T-helper 17 cell (primary cell): Measurements from ENCODE around the gene TYROBP. TPM values are rescaled to one million over a fixed set of nuclear protein-coding genes. Genes with fewer than 3 reads are reported as not detected.
"Not testable (repeated sequence)": the region's sequence is repeated elsewhere in the genome, so short reads cannot be mapped to it uniquely, and the experiment has no call there.

Experiments used
- ATAC-seq: fragments of 150-1000 bp; cut with Tn5 transposase; 2 replicates; pipeline ENCODE4 v1.10.0; 2021; ENCODE audit warnings: mild to moderate bottlenecking, moderate library complexity
- DNase-seq, 3 donors: peaks; one replicate each; pipeline versions ENCODE4 v3.0.0 to v3.0.0-alpha.2; 2020 to 2021
- H3K9me3 ChIP-seq: one replicate; pipeline ENCODE4 v1.7.0; 2013; ENCODE audit warnings: low read length, mild to moderate bottlenecking; ENCODE audit not compliant: control insufficient read depth, poor library complexity, severe bottlenecking
- H3K27ac Mint-ChIP-seq: one replicate; pipeline ENCODE4 v1.8.0; 2022; ENCODE audit warnings: mild to moderate bottlenecking, moderate library complexity, mixed read lengths
- H3K27me3 Mint-ChIP-seq: one replicate; pipeline ENCODE4 v1.8.0; 2022; ENCODE audit warnings: mixed read lengths
- H3K36me3 Mint-ChIP-seq: one replicate; pipeline ENCODE4 v1.8.0; 2022; ENCODE audit warnings: low read depth, mixed read lengths
- H3K4me1 Mint-ChIP-seq: one replicate; pipeline ENCODE4 v1.8.0; 2022; ENCODE audit warnings: mild to moderate bottlenecking, mixed read lengths
- H3K4me3 Mint-ChIP-seq: one replicate; pipeline ENCODE4 v1.8.0; 2022; ENCODE audit warnings: mild to moderate bottlenecking, moderate library complexity, mixed read lengths
- total RNA-seq, 4 donors: library from RNA in 2 of 4; stranded (reverse) in 2 of 4; gene quantifications; one replicate each; pipeline ENCODE4 v1.2.3 and lab custom pipeline; 2022 to 2026

The TYROBP gene
- total RNA-seq (10 to 100 TPM in 1 of 2 donors, 1 to 10 TPM in 1; 5.9 to 16.7 TPM), total RNA-seq (lab: John Stamatoyannopoulos, UW) (0 to 0.08 reads per million in 2 donors)

GRCh38 chr19:35908010-35908441, at the start of gene TYROBP:
TSS of gene TYROBP (minus strand) at chr19:35908295. CDS start at chr19:35908228, 67 bp downstream.
- DNase-seq (no peak), ATAC-seq (no peak)
- peaks cover 22% of the 10 kb centered on the region for H3K4me1 Mint-ChIP-seq
- H3K36me3 Mint-ChIP-seq: peaks cover 3% of the 10 kb centered on the region
- H3K27me3 Mint-ChIP-seq: no peaks in the 10 kb centered on the region
- H3K27ac Mint-ChIP-seq: no peak within 1 kb of the TSS
- no peaks in the 10 kb centered on the region for H3K9me3 ChIP-seq
- H3K4me3 Mint-ChIP-seq: peak within 1 kb of the TSS; percentile 19

DNA sequence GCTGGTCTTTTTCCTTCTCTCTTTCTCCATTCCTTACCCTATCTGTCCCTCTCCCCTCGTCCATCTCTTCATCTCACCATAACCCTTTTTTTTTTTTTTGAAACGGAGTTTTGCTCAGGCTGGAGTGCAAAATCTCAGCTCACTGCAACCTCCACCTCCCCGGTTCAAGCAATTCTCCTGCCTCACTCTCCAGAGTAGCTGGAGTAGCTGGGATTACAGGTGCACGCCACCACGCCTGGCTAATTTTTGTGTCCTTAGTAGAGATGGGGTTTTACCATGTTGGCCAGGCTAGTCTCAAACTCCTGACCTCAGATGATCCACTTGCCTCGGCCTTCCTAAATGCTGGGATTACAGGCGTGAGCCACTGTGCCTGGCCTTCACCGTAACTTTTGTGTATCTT, 49.3 kb upstream of the TYROBP start:
- Mint-ChIP-seq H3K27ac (peak overlapping the region; percentile 60), H3K4me3 (peak overlapping the region; percentile 70), H3K4me1 (peaks cover 32% of the 10 kb centered on the region)
- ATAC-seq, H3K27me3 Mint-ChIP-seq, H3K9me3 ChIP-seq, DNase-seq, H3K36me3 Mint-ChIP-seq: not testable (repeated sequence)

- peak overlapping the region; percentile 68 for H3K27ac Mint-ChIP-seq
- ATAC-seq: no peak
- H3K4me3 Mint-ChIP-seq: no peak overlapping the region
- H3K27me3 Mint-ChIP-seq: no peaks in the 10 kb centered on the region
- DNase-seq: no peak
- H3K36me3 Mint-ChIP-seq: peaks cover 2% of the 10 kb centered on the region
- H3K4me1 Mint-ChIP-seq: peaks cover 38% of the 10 kb centered on the region
- H3K9me3 ChIP-seq: no peaks in the 10 kb centered on the region
Observed at GRCh38 chr19:35955881-35956634, 48.0 kb upstream of the TYROBP start.

DNA sequence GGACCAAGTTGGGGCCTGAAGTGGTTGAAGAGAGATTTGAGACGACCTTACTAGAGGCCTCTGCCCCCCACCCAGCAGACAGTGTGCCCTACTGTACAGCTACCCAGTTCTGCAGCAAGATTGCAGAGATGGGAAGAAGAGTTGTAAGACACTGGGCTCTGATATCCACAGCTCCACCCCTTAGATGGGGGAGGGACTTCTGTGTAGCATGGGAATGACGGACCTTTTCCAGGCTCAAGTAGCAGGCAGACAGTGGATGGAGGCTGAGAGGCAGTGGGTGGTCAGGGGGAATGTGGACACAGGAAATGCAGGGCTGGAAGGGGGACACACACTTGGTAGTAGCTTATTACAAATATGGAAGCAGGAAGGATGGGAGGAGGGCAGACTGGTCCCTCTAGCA, 41.0 kb upstream of the TYROBP start:
- ATAC-seq: no peak
- Mint-ChIP-seq H3K27me3 (no peaks in the 10 kb centered on the region), H3K4me1 (peaks cover 41% of the 10 kb centered on the region), H3K27ac (peak overlapping the region; percentile 81), H3K36me3 (peaks cover 1% of the 10 kb centered on the region), H3K4me3 (no peak overlapping the region)
- no peaks in the 10 kb centered on the region for H3K9me3 ChIP-seq
- no peak for DNase-seq

DNA sequence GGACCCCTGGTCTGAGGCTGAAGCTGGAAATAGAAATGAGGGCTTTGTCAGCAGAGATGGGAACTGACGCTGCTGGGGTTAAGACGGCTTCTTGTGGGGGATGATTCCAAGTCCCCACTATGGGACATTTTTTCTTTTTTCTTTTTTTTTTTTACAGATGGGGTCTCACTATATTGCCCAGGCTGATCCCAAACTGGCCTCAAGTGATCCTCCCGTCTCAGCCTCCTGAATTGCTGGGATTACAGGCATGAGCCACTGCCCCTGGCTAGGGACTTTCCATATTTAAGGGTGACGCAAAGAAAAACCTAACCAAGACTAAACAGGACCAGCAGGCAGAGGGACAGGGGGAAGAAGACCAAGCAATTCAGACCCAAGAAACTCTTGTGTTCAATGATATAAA, 38.1 kb upstream of the TYROBP start:
- H3K9me3 ChIP-seq: no peaks in the 10 kb centered on the region
- Mint-ChIP-seq H3K27ac (peak overlapping the region; percentile 81), H3K4me3 (peak overlapping the region; percentile 28), H3K27me3 (no peaks in the 10 kb centered on the region), H3K36me3 (peaks cover 11% of the 10 kb centered on the region), H3K4me1 (peaks cover 33% of the 10 kb centered on the region)
- DNase-seq (no peak), ATAC-seq (no peak)

DNA sequence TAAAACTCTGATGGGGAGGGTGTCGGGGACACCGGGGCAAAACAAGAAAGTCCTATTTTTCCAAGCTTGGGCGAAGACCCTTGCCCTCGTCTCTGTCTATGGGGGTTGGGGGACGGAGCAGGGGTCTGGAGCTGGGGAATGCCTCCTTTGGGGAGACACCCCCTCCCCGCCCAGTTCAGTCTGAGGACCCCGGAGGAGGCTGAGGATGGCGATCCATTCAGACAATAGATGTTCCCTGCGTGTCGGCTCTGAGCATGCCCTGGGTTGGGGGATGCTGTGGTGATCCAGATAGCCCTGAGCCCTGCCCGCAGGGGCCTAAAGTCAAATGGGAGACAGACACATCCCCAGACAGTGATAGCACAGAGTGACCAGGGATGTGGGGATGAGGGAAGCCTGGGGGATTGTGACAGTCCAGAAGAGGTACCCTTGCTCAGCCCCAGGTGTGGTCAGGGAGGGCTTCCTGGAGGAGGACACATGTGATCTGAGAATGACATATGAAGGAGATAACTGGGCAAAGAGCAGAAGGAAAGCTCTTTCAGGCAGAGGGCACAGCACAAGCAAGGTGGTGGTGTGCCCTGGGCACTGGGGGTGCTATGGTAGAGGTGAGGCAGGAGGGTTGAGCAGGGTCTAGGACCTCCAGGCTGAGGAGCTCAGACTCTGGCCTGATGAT, 37.2 kb upstream of the TYROBP start:
- ATAC-seq: no peak
- Mint-ChIP-seq H3K36me3 (peaks cover 16% of the 10 kb centered on the region), H3K4me1 (peaks cover 38% of the 10 kb centered on the region), H3K4me3 (no peak overlapping the region), H3K27me3 (no peaks in the 10 kb centered on the region), H3K27ac (peak overlapping the region; percentile 81)
- no peaks in the 10 kb centered on the region for H3K9me3 ChIP-seq
- no peak for DNase-seq

DNA sequence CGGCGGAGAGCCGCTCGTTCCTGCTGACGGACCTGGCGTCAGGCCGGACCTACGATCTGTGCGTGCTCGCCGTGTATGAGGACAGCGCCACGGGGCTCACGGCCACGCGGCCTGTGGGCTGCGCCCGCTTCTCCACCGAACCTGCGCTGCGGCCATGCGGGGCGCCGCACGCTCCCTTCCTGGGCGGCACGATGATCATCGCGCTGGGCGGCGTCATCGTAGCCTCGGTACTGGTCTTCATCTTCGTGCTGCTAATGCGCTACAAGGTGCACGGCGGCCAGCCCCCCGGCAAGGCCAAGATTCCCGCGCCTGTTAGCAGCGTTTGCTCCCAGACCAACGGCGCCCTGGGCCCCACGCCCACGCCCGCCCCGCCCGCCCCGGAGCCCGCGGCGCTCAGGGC, 36.5 kb upstream of the TYROBP start:
- no peaks in the 10 kb centered on the region for H3K9me3 ChIP-seq
- ATAC-seq (no peak), DNase-seq (no peak)
- Mint-ChIP-seq H3K4me1 (peaks cover 33% of the 10 kb centered on the region), H3K27me3 (no peaks in the 10 kb centered on the region), H3K4me3 (no peak overlapping the region), H3K27ac (peak overlapping the region; percentile 19), H3K36me3 (peaks cover 16% of the 10 kb centered on the region)

- H3K27ac Mint-ChIP-seq: peak overlapping the region; percentile 29
- H3K27me3 Mint-ChIP-seq: no peaks in the 10 kb centered on the region
- no peaks in the 10 kb centered on the region for H3K9me3 ChIP-seq
- ATAC-seq (no peak), DNase-seq (no peak)
- H3K36me3 Mint-ChIP-seq: peaks cover 19% of the 10 kb centered on the region
- H3K4me1 Mint-ChIP-seq: peaks cover 30% of the 10 kb centered on the region
- H3K4me3 Mint-ChIP-seq: peak overlapping the region; percentile 63
Observed at GRCh38 chr19:35943321-35944301, 35.5 kb upstream of the TYROBP start.

DNA sequence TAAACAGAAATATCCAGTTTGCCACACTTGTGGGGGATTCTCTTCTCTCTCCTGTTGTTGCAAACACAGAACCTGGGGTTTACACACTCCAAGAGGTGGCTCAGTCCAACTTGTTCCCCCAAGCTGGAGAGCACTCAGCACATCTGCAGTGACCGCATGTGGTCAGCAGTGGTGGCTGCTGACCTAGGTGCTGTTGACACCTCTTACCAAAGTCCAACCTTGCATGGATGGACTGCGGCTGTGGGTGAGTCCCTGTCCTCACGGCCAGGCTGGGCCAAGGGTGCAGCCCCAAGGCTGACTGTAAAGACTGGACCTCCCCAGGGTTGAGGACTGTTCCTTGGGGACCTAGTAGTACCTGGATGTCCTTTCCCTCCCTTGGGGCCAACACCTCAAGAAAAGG, 34.1 kb upstream of the TYROBP start:
- no peaks in the 10 kb centered on the region for H3K27me3 Mint-ChIP-seq
- no peak for DNase-seq
- peak overlapping the region; percentile 51 for H3K27ac Mint-ChIP-seq
- no peak for ATAC-seq
- H3K4me1 Mint-ChIP-seq: peaks cover 37% of the 10 kb centered on the region
- H3K9me3 ChIP-seq: no peaks in the 10 kb centered on the region
- no peak overlapping the region for H3K4me3 Mint-ChIP-seq
- peaks cover 29% of the 10 kb centered on the region for H3K36me3 Mint-ChIP-seq

DNA sequence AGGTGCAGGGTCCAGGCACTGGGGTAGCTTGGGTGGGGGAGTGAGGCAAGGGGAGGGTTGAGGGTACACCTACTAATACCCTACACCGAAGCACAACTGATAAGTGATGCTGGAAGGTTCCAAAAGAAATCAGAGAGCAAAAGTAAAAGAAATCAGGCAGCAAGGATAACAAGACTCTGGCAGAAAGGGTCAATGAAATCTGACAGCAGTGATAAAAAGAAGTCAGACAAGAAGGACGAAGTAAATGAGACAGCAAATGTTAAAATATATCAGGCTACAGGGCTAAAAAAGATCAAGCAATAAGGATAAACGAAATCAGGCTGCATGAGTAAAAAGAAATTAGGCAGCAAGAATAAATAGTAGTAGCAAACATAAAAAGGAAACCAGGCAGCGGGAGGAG, 32.7 kb upstream of the TYROBP start:
- H3K27me3 Mint-ChIP-seq: no peaks in the 10 kb centered on the region
- peaks cover 41% of the 10 kb centered on the region for H3K4me1 Mint-ChIP-seq
- peak overlapping the region; percentile 41 for H3K4me3 Mint-ChIP-seq
- ATAC-seq (no peak), DNase-seq (no peak)
- peak overlapping the region; percentile 51 for H3K27ac Mint-ChIP-seq
- H3K9me3 ChIP-seq: no peaks in the 10 kb centered on the region
- H3K36me3 Mint-ChIP-seq: peaks cover 31% of the 10 kb centered on the region

- peak overlapping the region; percentile 51 for H3K27ac Mint-ChIP-seq
- ATAC-seq: no peak
- H3K27me3 Mint-ChIP-seq: no peaks in the 10 kb centered on the region
- H3K36me3 Mint-ChIP-seq: peaks cover 32% of the 10 kb centered on the region
- H3K4me1 Mint-ChIP-seq: peaks cover 44% of the 10 kb centered on the region
- H3K4me3 Mint-ChIP-seq: peak overlapping the region; percentile 41
- no peak for DNase-seq
- no peaks in the 10 kb centered on the region for H3K9me3 ChIP-seq
Observed at GRCh38 chr19:35940078-35940775, 32.1 kb upstream of the TYROBP start.

DNA sequence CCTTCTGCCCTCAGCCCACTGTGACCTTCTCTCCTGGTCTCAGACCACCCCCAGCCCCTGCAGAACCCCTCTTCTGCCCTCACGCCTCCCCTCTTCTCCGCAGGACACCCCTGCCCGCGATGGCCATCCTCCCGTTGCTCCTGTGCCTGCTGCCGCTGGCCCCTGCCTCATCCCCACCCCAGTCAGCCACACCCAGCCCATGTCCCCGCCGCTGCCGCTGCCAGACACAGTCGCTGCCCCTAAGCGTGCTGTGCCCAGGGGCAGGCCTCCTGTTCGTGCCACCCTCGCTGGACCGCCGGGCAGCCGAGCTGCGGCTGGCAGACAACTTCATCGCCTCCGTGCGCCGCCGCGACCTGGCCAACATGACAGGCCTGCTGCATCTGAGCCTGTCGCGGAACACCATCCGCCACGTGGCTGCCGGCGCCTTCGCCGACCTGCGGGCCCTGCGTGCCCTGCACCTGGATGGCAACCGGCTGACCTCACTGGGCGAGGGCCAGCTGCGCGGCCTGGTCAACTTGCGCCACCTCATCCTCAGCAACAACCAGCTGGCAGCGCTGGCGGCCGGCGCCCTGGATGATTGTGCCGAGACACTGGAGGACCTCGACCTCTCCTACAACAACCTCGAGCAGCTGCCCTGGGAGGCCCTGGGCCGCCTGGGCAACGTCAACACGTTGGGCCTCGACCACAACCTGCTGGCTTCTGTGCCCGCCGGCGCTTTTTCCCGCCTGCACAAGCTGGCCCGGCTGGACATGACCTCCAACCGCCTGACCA, 31.4 kb upstream of the TYROBP start:
- H3K4me1 Mint-ChIP-seq: peaks cover 43% of the 10 kb centered on the region

More for the DNA sequence above, 31.4 kb upstream of the TYROBP start:
- Mint-ChIP-seq H3K36me3 (peaks cover 32% of the 10 kb centered on the region), H3K4me3 (peak overlapping the region; percentile 100), H3K27ac (peak overlapping the region; percentile 87), H3K27me3 (no peaks in the 10 kb centered on the region)
- DNase-seq: no peak
- no peaks in the 10 kb centered on the region for H3K9me3 ChIP-seq
- no peak for ATAC-seq
